ENCODE results near the gene ZNF398. TPM values are rescaled to one million over a fixed set of nuclear protein-coding genes. Genes with fewer than 3 reads are reported as not detected.
A peak's percentile ranks its signal among the peaks of the same experiment; 100 is the strongest.

The ZNF398 gene
- total and polyA plus RNA-seq, 9 of the 15 experiments (the other 6 are each of a cell fraction or from before 2014, with no cell fraction given): 4.0 to 18.6 (median 10.4) TPM

DNA sequence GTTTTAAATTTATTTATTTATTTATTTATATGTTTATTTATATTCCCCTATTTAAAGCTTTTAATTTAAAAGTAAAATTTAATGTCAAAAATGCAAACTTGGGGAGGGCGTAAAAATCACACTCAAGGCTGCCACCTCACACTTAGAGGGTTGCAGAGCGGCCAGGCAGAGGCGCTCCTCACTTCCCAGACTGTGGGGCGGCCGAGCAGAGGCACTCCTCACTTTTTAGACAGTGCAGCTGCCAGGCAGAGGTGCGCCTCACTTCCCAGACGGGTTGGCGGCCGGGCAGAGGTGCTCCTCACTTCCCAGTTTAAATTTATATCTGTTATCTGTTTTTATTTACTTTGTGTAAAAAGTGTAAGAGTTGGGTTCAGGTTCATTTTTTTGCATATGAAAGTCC lies 11.1 kb upstream of the ZNF398 start:
- in situ Hi-C loops (cut with MboI) (no loop called here), intact Hi-C loops (cut with micrococcal nuclease) (no loop called here)
- no peaks in the 10 kb centered on the region for H3K9me1 ChIP-seq (ENCODE audit: control insufficient read depth, insufficient read depth, low read length)
- no peak overlapping the region for H3K4me2 ChIP-seq (ENCODE audit: insufficient read depth, low read length)
- no peak for ATAC-seq
- H3K9me3 ChIP-seq (replicated peaks; ENCODE audit: control insufficient read depth, insufficient read depth, low read depth, low read length): peaks cover 2% of the 10 kb centered on the region; the same call in 1 of the 2 replicates
- H3K4me1 ChIP-seq (replicated peaks in 1 of 2; ENCODE audit: control insufficient read depth in 2 of 2, insufficient read depth in 2 of 2, low read length in 2 of 2): no peaks in the 10 kb centered on the region; a peak in 1 of 5 replicates
- BruUV-seq (replicated peaks): no TSS peak
- POLR2A ChIA-PET: interaction anchor here (1.5 to 2.7 kb wide), 3 partner anchors 10 to 11 kb away, joined by 3 to 10 read pairs (median 9); partner anchors contain the start of genes ZNF398 and ZNF425
- FAIRE-seq: no peak
- H2AFZ ChIP-seq (ENCODE audit: low read depth, low read length): no peak overlapping the region
- no peaks in the 10 kb centered on the region for H4K20me1 ChIP-seq (replicated peaks; ENCODE audit: control insufficient read depth, insufficient read depth, low read length)
- no peak overlapping the region for H3K4me3 ChIP-seq
- WGBS (ENCODE audit: insufficient coverage, low coverage, missing lambda C conversion rate): 94% methylated on average over 9 of the region's 9 CpGs
- H3K36me3 ChIP-seq (ENCODE audit: control insufficient read depth, insufficient read depth, low read length): peaks cover 15% of the 10 kb centered on the region; the same call in 1 of the 3 replicates
- DNase-seq (ENCODE audit: extremely low read depth in 1 of 4, low spot score in 3 of 4): no peak
- H3K27ac ChIP-seq (ENCODE audit: extremely low read depth, low read depth, low read length): no peak overlapping the region
- CTCF ChIA-PET (ENCODE audit: low intra/inter-chr PET ratio): no interaction called here
- H3K27me3 ChIP-seq (ENCODE audit: control insufficient read depth in 2 of 2, insufficient read depth in 2 of 2, low read length in 2 of 2): no peaks in the 10 kb centered on the region
- H3K79me2 ChIP-seq (ENCODE audit: control insufficient read depth, insufficient read depth, low read length): no peaks in the 10 kb centered on the region
- H3K9ac ChIP-seq (ENCODE audit: insufficient read depth in 1 of 2, low read depth in 2 of 2, low read length in 2 of 2): no peak overlapping the region
- TF ChIP-seq ZZZ3 (IDR thresholded peaks at IDR 0.05): no peak
- TF ChIP-seq, protein P1, sequence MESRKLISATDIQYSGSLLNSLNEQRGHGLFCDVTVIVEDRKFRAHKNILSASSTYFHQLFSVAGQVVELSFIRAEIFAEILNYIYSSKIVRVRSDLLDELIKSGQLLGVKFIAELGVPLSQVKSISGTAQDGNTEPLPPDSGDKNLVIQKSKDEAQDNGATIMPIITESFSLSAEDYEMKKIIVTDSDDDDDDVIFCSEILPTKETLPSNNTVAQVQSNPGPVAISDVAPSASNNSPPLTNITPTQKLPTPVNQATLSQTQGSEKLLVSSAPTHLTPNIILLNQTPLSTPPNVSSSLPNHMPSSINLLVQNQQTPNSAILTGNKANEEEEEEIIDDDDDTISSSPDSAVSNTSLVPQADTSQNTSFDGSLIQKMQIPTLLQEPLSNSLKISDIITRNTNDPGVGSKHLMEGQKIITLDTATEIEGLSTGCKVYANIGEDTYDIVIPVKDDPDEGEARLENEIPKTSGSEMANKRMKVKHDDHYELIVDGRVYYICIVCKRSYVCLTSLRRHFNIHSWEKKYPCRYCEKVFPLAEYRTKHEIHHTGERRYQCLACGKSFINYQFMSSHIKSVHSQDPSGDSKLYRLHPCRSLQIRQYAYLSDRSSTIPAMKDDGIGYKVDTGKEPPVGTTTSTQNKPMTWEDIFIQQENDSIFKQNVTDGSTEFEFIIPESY (CRISPR knock-in tag; IDR thresholded peaks at IDR 0.05): peak; percentile 84
- TF ChIP-seq OTX1 (CRISPR knock-in tag; IDR thresholded peaks at IDR 0.05): no peak

DNA sequence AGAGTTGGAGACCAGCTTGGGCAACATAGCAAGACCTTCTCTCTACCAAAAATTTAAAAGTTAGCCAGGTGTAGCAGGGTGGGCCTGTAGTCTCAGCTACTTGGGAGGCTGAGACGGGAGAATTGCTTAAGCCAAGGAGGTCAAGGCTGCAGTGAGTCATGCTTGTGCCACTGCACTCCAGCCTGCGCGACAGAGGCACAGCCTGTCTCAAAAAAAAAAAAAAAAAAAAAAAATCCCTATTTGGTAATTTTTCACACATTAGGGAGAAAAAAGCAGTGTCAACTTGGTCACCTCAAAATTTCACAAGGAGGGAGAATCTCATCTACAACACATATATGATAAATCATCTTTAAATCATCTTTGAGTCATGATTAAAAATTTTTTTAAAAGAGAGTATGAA lies 6.4 kb upstream of the ZNF398 start:
- H3K4me2 ChIP-seq (ENCODE audit: insufficient read depth, low read length): no peak overlapping the region
- in situ Hi-C loops (cut with MboI) (no loop called here), intact Hi-C loops (cut with micrococcal nuclease) (no loop called here)
- no TSS peak for BruUV-seq (replicated peaks)
- H3K9ac ChIP-seq (ENCODE audit: insufficient read depth in 1 of 2, low read depth in 2 of 2, low read length in 2 of 2): peak overlapping the region in 1 of 2 experiments; percentile 38; a peak in 1 of 4 replicates
- H3K4me1 ChIP-seq (replicated peaks in 1 of 2; ENCODE audit: control insufficient read depth in 2 of 2, insufficient read depth in 2 of 2, low read length in 2 of 2): peaks cover 7 to 14% of the 10 kb centered on the region in 2 experiments; a peak in 3 of 5 replicates
- ChIA-PET CTCF (ENCODE audit: low intra/inter-chr PET ratio) (no interaction called here), POLR2A (no interaction called here)
- H3K9me3 ChIP-seq (replicated peaks; ENCODE audit: control insufficient read depth, insufficient read depth, low read depth, low read length): no peaks in the 10 kb centered on the region
- H4K20me1 ChIP-seq (replicated peaks; ENCODE audit: control insufficient read depth, insufficient read depth, low read length): no peaks in the 10 kb centered on the region
- H3K9me1 ChIP-seq (ENCODE audit: control insufficient read depth, insufficient read depth, low read length): no peaks in the 10 kb centered on the region
- DNase-seq (ENCODE audit: extremely low read depth in 1 of 4, low spot score in 3 of 4) (peak in 1 of 4 experiments; percentile 31), ATAC-seq (peak; percentile 27; the same call in 1 of the 3 replicates), FAIRE-seq (no peak)
- H3K79me2 ChIP-seq (ENCODE audit: control insufficient read depth, insufficient read depth, low read length): no peaks in the 10 kb centered on the region; the same call in 2 of the 3 replicates
- no peaks in the 10 kb centered on the region for H3K36me3 ChIP-seq (ENCODE audit: control insufficient read depth, insufficient read depth, low read length)
- H2AFZ ChIP-seq (ENCODE audit: low read depth, low read length): no peak overlapping the region
- no peak overlapping the region for H3K27ac ChIP-seq (ENCODE audit: extremely low read depth, low read depth, low read length)
- H3K27me3 ChIP-seq (ENCODE audit: control insufficient read depth in 2 of 2, insufficient read depth in 2 of 2, low read length in 2 of 2): no peaks in the 10 kb centered on the region
- H3K4me3 ChIP-seq: no peak overlapping the region
- 20% methylated on average over 3 of the region's 3 CpGs for WGBS (ENCODE audit: insufficient coverage, low coverage, missing lambda C conversion rate)
- TF ChIP-seq FOSL1 (tag; conservative IDR thresholded peaks at IDR 0.05) (0 out of 2 replicates have a peak, but pooled peaks have one; percentile 35), ZNF384 (IDR thresholded peaks at IDR 0.05; ENCODE audit: low read depth, low read length) (peak; percentile 64), JUND (IDR thresholded peaks at IDR 0.05; ENCODE audit: borderline replicate concordance, low read depth, low read length) (peak; percentile 39; the same call in 1 of the 2 replicates), JUND (tag; IDR thresholded peaks at IDR 0.05; ENCODE audit: borderline replicate concordance, low read depth, low read length) (no peak), FOXM1 (IDR thresholded peaks at IDR 0.05; ENCODE audit: low read depth) (no peak), FOXM1 (CRISPR knock-in tag; IDR thresholded peaks at IDR 0.05; ENCODE audit: low read depth) (no peak), MAFG (tag; conservative IDR thresholded peaks at IDR 0.05) (no peak)
- TF ChIP-seq, protein P2, sequence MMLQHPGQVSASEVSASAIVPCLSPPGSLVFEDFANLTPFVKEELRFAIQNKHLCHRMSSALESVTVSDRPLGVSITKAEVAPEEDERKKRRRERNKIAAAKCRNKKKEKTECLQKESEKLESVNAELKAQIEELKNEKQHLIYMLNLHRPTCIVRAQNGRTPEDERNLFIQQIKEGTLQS (IDR thresholded peaks at IDR 0.05): 0 out of 2 replicates have a peak, but pooled peaks have one; percentile 28
- TF ChIP-seq, protein P2 (CRISPR knock-in tag; conservative IDR thresholded peaks at IDR 0.05): no peak

Data from K562 (cell line).